BE2C (cell line): ENCODE measurements around the gene ADAM33.

ENCODE experiments used
- DNase-seq: peaks from one replicate; pipeline ENCODE4 v3.0.0-alpha.2; 2020
- H3K27me3 ChIP-seq: fragments of 250-450 bp; sonication (Bioruptor Pico); 2 replicates; pipeline ENCODE4 v1.5.1; 2020; ENCODE audit warnings: mild to moderate bottlenecking
- H3K36me3 ChIP-seq: fragments of 250-450 bp; sonication (Bioruptor Pico); 2 replicates; pipeline ENCODE4 v1.5.1; 2020; ENCODE audit warnings: mild to moderate bottlenecking
- H3K4me1 ChIP-seq: fragments of 250-450 bp; sonication (Bioruptor Pico); 2 replicates; pipeline ENCODE4 v1.5.1; 2020
- H3K4me3 ChIP-seq: 2 replicates; pipeline ENCODE4 v1.5.1; 2011; ENCODE audit warnings: low read depth, low read length
- H3K9me3 ChIP-seq: fragments of 250-450 bp; sonication (Bioruptor Pico); 2 replicates; pipeline ENCODE4 v1.5.1; 2020
- CTCF ChIP-seq: IDR thresholded peaks from 2 replicates; pipeline ENCODE4 v1.5.1; 2012; ENCODE audit warnings: mild to moderate bottlenecking, low read depth, low read length

Gene ADAM33

DNA sequence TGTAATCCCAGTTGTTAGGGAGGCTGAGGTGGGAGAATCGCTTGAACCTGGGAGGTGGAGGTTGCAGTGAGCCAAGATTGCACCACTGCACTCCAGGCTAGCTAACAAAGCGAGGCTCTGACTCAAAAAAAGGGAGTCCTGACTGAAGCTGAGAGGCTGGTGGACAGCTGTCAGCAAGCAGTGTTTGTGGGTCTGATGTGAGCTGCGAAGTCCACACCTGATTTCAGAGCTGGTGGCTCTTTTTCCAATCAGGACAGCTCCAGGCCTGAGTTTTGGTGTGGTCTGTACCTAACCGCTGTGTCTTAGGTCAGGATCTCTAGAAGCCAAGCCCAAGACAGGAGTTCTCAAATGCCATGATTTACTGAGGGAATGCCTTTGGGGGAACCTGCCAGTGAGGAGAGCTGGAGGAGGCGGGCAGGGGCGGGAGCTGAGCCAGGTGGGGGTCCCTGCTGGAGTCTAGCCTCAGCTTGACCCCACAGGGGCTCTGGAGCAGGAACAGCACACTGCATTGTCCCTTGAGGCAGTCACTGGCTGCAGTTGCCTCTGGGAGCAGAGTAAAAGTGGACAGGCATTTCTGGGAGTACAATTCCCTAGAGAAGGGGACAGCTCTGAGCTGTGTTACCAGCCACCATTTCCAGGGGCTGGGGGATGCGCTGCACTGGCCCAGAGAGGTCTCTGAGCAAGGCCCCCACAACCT, 23.6 kb downstream of the ADAM33 start:
- Histone ChIP-seq H3K27me3 (peaks cover 22% of the 10 kb centered on the region), H3K36me3 (no peaks in the 10 kb centered on the region), H3K4me3 (no peak overlapping the region), H3K9me3 (no peaks in the 10 kb centered on the region), H3K4me1 (no peaks in the 10 kb centered on the region; the same call in 1 of the 2 replicates)
- no peak for TF ChIP-seq CTCF
- no peak for DNase-seq

- peaks cover 1% of the 10 kb centered on the region; the same call in 1 of the 2 replicates for H3K27me3 ChIP-seq
- no peaks in the 10 kb centered on the region; the same call in 1 of the 2 replicates for H3K4me1 ChIP-seq
- no peak for DNase-seq
- no peak overlapping the region for H3K4me3 ChIP-seq
- H3K36me3 ChIP-seq: no peaks in the 10 kb centered on the region
- no peaks in the 10 kb centered on the region for H3K9me3 ChIP-seq
- no peak for TF ChIP-seq CTCF
Measured at GRCh38 chr20:3655131-3655405, 26.7 kb downstream of the ADAM33 start.

GRCh38 chr20:3654326-3655130, 27.3 kb downstream of the ADAM33 start:
- H3K4me3 ChIP-seq: no peak overlapping the region
- H3K36me3 ChIP-seq: no peaks in the 10 kb centered on the region
- TF ChIP-seq CTCF: no peak
- H3K27me3 ChIP-seq: no peaks in the 10 kb centered on the region
- H3K9me3 ChIP-seq: no peaks in the 10 kb centered on the region
- DNase-seq: peak; percentile 43
- H3K4me1 ChIP-seq: no peaks in the 10 kb centered on the region; the same call in 1 of the 2 replicates

DNA sequence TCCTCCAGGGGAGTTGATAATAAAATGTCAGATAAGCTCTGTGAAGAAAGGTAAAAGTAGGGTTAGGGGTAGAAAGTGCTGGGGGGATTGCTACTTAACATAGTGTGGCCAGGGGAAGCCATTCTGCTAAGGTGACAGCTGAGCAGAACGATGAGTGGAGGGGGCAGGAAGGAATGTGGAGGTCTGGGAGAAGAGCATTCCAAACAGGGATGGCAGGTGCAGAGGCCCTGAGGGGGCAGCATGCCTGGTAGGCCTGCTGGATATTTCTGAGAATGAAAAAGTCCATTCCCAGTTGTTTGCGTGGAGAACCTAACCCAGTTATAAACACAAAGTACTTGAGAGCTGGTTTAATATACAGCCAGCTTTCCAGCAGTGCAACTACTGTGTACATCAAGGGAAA, 27.9 kb downstream of the ADAM33 start:
- peaks cover under 1% of the 10 kb centered on the region; the same call in 1 of the 2 replicates for H3K4me1 ChIP-seq
- no peaks in the 10 kb centered on the region for H3K36me3 ChIP-seq
- H3K27me3 ChIP-seq: no peaks in the 10 kb centered on the region
- no peaks in the 10 kb centered on the region for H3K9me3 ChIP-seq
- no peak for TF ChIP-seq CTCF
- no peak overlapping the region for H3K4me3 ChIP-seq
- DNase-seq: no peak

- no peaks in the 10 kb centered on the region for H3K36me3 ChIP-seq
- TF ChIP-seq CTCF: no peak
- DNase-seq: no peak
- H3K4me1 ChIP-seq: peaks cover 8% of the 10 kb centered on the region; the same call in 1 of the 2 replicates
- no peaks in the 10 kb centered on the region for H3K9me3 ChIP-seq
- H3K4me3 ChIP-seq: no peak overlapping the region
- no peaks in the 10 kb centered on the region for H3K27me3 ChIP-seq
Measured at GRCh38 chr20:3652676-3653596, 28.9 kb downstream of the ADAM33 start.
